ENCODE measurements around the gene SLC39A2.
A peak's percentile ranks its signal among the peaks of the same experiment; 100 is the strongest.

Gene SLC39A2

GRCh38 chr14:21022686-21023085 lies 23.6 kb downstream of the SLC39A2 start:
- Mint-ChIP-seq H3K4me3 (peak overlapping the region; percentile 33), H3K4me1 (peaks cover 6% of the 10 kb centered on the region), H3K9me3 (no peaks in the 10 kb centered on the region), H3K36me3 (ENCODE audit: insufficient read depth) (peaks cover 9% of the 10 kb centered on the region), H3K27me3 (no peaks in the 10 kb centered on the region), H3K27ac (ENCODE audit: low read depth) (no peak overlapping the region)
- DNase-seq (ENCODE audit: low spot score in 2 of 2) (no peak), ATAC-seq (replicated peaks; ENCODE audit: extremely low read depth, poor library complexity, severe bottlenecking) (no peak)

- H3K27me3 Mint-ChIP-seq, result no peaks in the 10 kb centered on the region
- no peak for ATAC-seq (replicated peaks; ENCODE audit: extremely low read depth, poor library complexity, severe bottlenecking)
- H3K27ac Mint-ChIP-seq (ENCODE audit: low read depth), result no peak overlapping the region
- H3K9me3 Mint-ChIP-seq, result no peaks in the 10 kb centered on the region
- H3K4me3 Mint-ChIP-seq, result peak overlapping the region; percentile 88
- H3K36me3 Mint-ChIP-seq (ENCODE audit: insufficient read depth), result peaks cover 9% of the 10 kb centered on the region
- no peak for DNase-seq (ENCODE audit: low spot score in 2 of 2)
- peaks cover 6% of the 10 kb centered on the region for H3K4me1 Mint-ChIP-seq
Observed at GRCh38 chr14:21023174-21023573, 24.1 kb downstream of the SLC39A2 start.

GRCh38 chr14:21023817-21024584 lies 24.9 kb downstream of the SLC39A2 start:
- Mint-ChIP-seq H3K4me3 (peak overlapping the region; percentile 88), H3K27me3 (no peaks in the 10 kb centered on the region), H3K27ac (ENCODE audit: low read depth) (peak overlapping the region; percentile 42), H3K9me3 (no peaks in the 10 kb centered on the region), H3K4me1 (peaks cover 6% of the 10 kb centered on the region), H3K36me3 (ENCODE audit: insufficient read depth) (peaks cover 9% of the 10 kb centered on the region)
- no peak for DNase-seq (ENCODE audit: low spot score in 2 of 2)
- ATAC-seq (replicated peaks; ENCODE audit: extremely low read depth, poor library complexity, severe bottlenecking), result no peak

- peak within 1 kb of the TSS; percentile 88 for H3K4me3 Mint-ChIP-seq
- peaks cover 8% of the 10 kb centered on the region for H3K36me3 Mint-ChIP-seq (ENCODE audit: insufficient read depth)
- DNase-seq (ENCODE audit: low spot score in 2 of 2) (peak; percentile 46 to 48), ATAC-seq (replicated peaks; ENCODE audit: extremely low read depth, poor library complexity, severe bottlenecking) (peak; percentile 87)
- H3K9me3 Mint-ChIP-seq, result no peaks in the 10 kb centered on the region
- no peaks in the 10 kb centered on the region for H3K27me3 Mint-ChIP-seq
- peaks cover 6% of the 10 kb centered on the region for H3K4me1 Mint-ChIP-seq
- peak within 1 kb of the TSS; percentile 54 for H3K27ac Mint-ChIP-seq (ENCODE audit: low read depth)
Observed at GRCh38 chr14:21024585-21025370, 25.7 kb downstream of the SLC39A2 start, which contains the start of gene NDRG2. Gene NDRG2, minus strand, starts transcription at chr14:21025061. Its CDS starts 1,746 bp downstream, at chr14:21023315.

- Mint-ChIP-seq H3K27me3 (no peaks in the 10 kb centered on the region), H3K4me3 (peak overlapping the region; percentile 88), H3K9me3 (no peaks in the 10 kb centered on the region), H3K36me3 (ENCODE audit: insufficient read depth) (peaks cover 9% of the 10 kb centered on the region), H3K27ac (ENCODE audit: low read depth) (peak overlapping the region; percentile 54), H3K4me1 (peaks cover 6% of the 10 kb centered on the region)
- no peak for DNase-seq (ENCODE audit: low spot score in 2 of 2)
- peak; percentile 46 for ATAC-seq (replicated peaks; ENCODE audit: extremely low read depth, poor library complexity, severe bottlenecking)
Observed at GRCh38 chr14:21025371-21026273, 26.5 kb downstream of the SLC39A2 start.

- DNase-seq (ENCODE audit: low spot score in 2 of 2) (no peak), ATAC-seq (replicated peaks; ENCODE audit: extremely low read depth, poor library complexity, severe bottlenecking) (no peak)
- H3K4me3 Mint-ChIP-seq, result peak overlapping the region; percentile 88
- H3K9me3 Mint-ChIP-seq, result no peaks in the 10 kb centered on the region
- peaks cover 6% of the 10 kb centered on the region for H3K4me1 Mint-ChIP-seq
- peak overlapping the region; percentile 50 for H3K27ac Mint-ChIP-seq (ENCODE audit: low read depth)
- H3K27me3 Mint-ChIP-seq, result no peaks in the 10 kb centered on the region
- H3K36me3 Mint-ChIP-seq (ENCODE audit: insufficient read depth), result peaks cover 8% of the 10 kb centered on the region
Observed at GRCh38 chr14:21026274-21026987, 27.3 kb downstream of the SLC39A2 start.

- peak overlapping the region; percentile 88 for H3K4me3 Mint-ChIP-seq
- DNase-seq (ENCODE audit: low spot score in 2 of 2) (no peak), ATAC-seq (replicated peaks; ENCODE audit: extremely low read depth, poor library complexity, severe bottlenecking) (no peak)
- H3K36me3 Mint-ChIP-seq (ENCODE audit: insufficient read depth), result peaks cover 5% of the 10 kb centered on the region
- no peaks in the 10 kb centered on the region for H3K27me3 Mint-ChIP-seq
- no peaks in the 10 kb centered on the region for H3K9me3 Mint-ChIP-seq
- H3K4me1 Mint-ChIP-seq, result peaks cover 6% of the 10 kb centered on the region
- H3K27ac Mint-ChIP-seq (ENCODE audit: low read depth), result peak overlapping the region; percentile 50
Observed at GRCh38 chr14:21026988-21027315, 27.9 kb downstream of the SLC39A2 start.

- Mint-ChIP-seq H3K9me3 (no peaks in the 10 kb centered on the region), H3K4me3 (no peak within 1 kb of the TSS), H3K4me1 (no peaks in the 10 kb centered on the region), H3K36me3 (ENCODE audit: insufficient read depth) (peaks cover 4% of the 10 kb centered on the region), H3K27ac (ENCODE audit: low read depth) (no peak within 1 kb of the TSS), H3K27me3 (peaks cover 18% of the 10 kb centered on the region)
- DNase-seq (ENCODE audit: low spot score in 2 of 2) (no peak), ATAC-seq (replicated peaks; ENCODE audit: extremely low read depth, poor library complexity, severe bottlenecking) (no peak)
Observed at GRCh38 chr14:21029917-21030316, 30.8 kb downstream of the SLC39A2 start, which contains the start of gene TPPP2. Gene TPPP2, plus strand, starts transcription at chr14:21030217. Its CDS starts 365 bp downstream, at chr14:21030582.

- peaks cover 3% of the 10 kb centered on the region for H3K36me3 Mint-ChIP-seq (ENCODE audit: insufficient read depth)
- H3K9me3 Mint-ChIP-seq, result no peaks in the 10 kb centered on the region
- peaks cover 18% of the 10 kb centered on the region for H3K27me3 Mint-ChIP-seq
- no peak overlapping the region for H3K4me3 Mint-ChIP-seq
- ATAC-seq (replicated peaks; ENCODE audit: extremely low read depth, poor library complexity, severe bottlenecking) (no peak), DNase-seq (ENCODE audit: low spot score in 2 of 2) (no peak)
- no peak overlapping the region for H3K27ac Mint-ChIP-seq (ENCODE audit: low read depth)
- no peaks in the 10 kb centered on the region for H3K4me1 Mint-ChIP-seq
Observed at GRCh38 chr14:21030531-21030930, 31.4 kb downstream of the SLC39A2 start.

GRCh38 chr14:21032326-21033132 lies 33.4 kb downstream of the SLC39A2 start:
- Mint-ChIP-seq H3K27me3 (peaks cover 18% of the 10 kb centered on the region), H3K4me1 (no peaks in the 10 kb centered on the region), H3K36me3 (ENCODE audit: insufficient read depth) (peaks cover 3% of the 10 kb centered on the region), H3K9me3 (no peaks in the 10 kb centered on the region), H3K27ac (ENCODE audit: low read depth) (no peak overlapping the region), H3K4me3 (no peak overlapping the region)
- DNase-seq (ENCODE audit: low spot score in 2 of 2) (no peak), ATAC-seq (replicated peaks; ENCODE audit: extremely low read depth, poor library complexity, severe bottlenecking) (no peak)

- no peak overlapping the region for H3K4me3 Mint-ChIP-seq
- H3K4me1 Mint-ChIP-seq, result no peaks in the 10 kb centered on the region
- H3K27ac Mint-ChIP-seq (ENCODE audit: low read depth), result no peak overlapping the region
- H3K36me3 Mint-ChIP-seq (ENCODE audit: insufficient read depth), result peaks cover 3% of the 10 kb centered on the region
- no peaks in the 10 kb centered on the region for H3K9me3 Mint-ChIP-seq
- DNase-seq (ENCODE audit: low spot score in 2 of 2), result no peak
- ATAC-seq (replicated peaks; ENCODE audit: extremely low read depth, poor library complexity, severe bottlenecking), result no peak
- peaks cover 24% of the 10 kb centered on the region for H3K27me3 Mint-ChIP-seq
Observed at GRCh38 chr14:21033133-21033698, 34.1 kb downstream of the SLC39A2 start.
